SK-N-SH (cell line): ENCODE measurements around the gene XK. TPM values are rescaled to one million over a fixed set of nuclear protein-coding genes. Genes with fewer than 3 reads are reported as not detected.

Experiments
- CTCF ChIA-PET: fragments of 300-600, 350-600 bp; formaldehyde crosslinking; extraction: SDS; loops from one replicate; lab custom pipeline; 2021; lab: Yijun Ruan, JAX
- POLR2A ChIA-PET: fragments of 350-600 bp; sonication (Branson Sonifier 250); formaldehyde crosslinking; extraction: SDS; loops from one replicate; lab custom pipeline; 2020; ENCODE audit warnings: antibody characterized with exemption, inconsistent platforms; lab: Yijun Ruan, JAX
- DNase-seq: peaks from one replicate; pipeline ENCODE4 v3.0.0; 2012
- H2AFZ ChIP-seq: fragments of 200-600 bp; sonication (generic); 2 replicates; pipeline ENCODE4 v1.8.1; 2016; ENCODE audit warnings: antibody characterized with exemption, mild to moderate bottlenecking, low read depth
- H3F3A ChIP-seq: fragments of 200-600 bp; sonication (generic); replicated peaks from 2 replicates; pipeline ENCODE3; 2016; ENCODE audit warnings: antibody characterized with exemption, mild to moderate bottlenecking; ENCODE audit not compliant: insufficient read depth
- H3K27ac ChIP-seq, 2 experiments: fragments of 200-500 bp in 1 of 2; fragments of 200-600 bp in 1 of 2; sonication (Bioruptor generic) in 1 of 2; sonication (generic), shearing (Covaris generic) in 1 of 2; 2 replicates each; pipeline versions ENCODE4 v1.5.1 to v1.6.1; 2014 to 2016; ENCODE audit warnings: low read depth in 2 of 2, inconsistent platforms in 1 of 2, low read length in 1 of 2, mild to moderate bottlenecking in 1 of 2, mixed read lengths in 1 of 2
- H3K27me3 ChIP-seq: fragments of 200-600 bp; sonication (generic), shearing (Covaris generic); 2 replicates; pipeline ENCODE4 v1.6.1; 2016; ENCODE audit warnings: mixed run types; ENCODE audit not compliant: insufficient read depth
- H3K36me3 ChIP-seq, 2 experiments: fragments of 200-500 bp in 1 of 2; fragments of 200-600 bp in 1 of 2; sonication (Bioruptor generic) in 1 of 2; sonication (generic) in 1 of 2; replicated peaks in 1 of 2; 2 replicates each; pipeline versions ENCODE3 to v1.5.1; 2014 to 2016; ENCODE audit warnings: low read length in 1 of 2, mild to moderate bottlenecking in 1 of 2; ENCODE audit not compliant: insufficient read depth in 2 of 2, control insufficient read depth in 1 of 2
- H3K4me1 ChIP-seq, 2 experiments: fragments of 200-500 bp in 1 of 2; fragments of 200-600 bp in 1 of 2; sonication (Bioruptor generic) in 1 of 2; sonication (generic), shearing (Covaris generic) in 1 of 2; 2 replicates each; pipeline versions ENCODE4 v1.5.1 to v1.6.1; 2014 to 2016; ENCODE audit warnings: low read depth in 1 of 2, low read length in 1 of 2, mixed run types in 1 of 2; ENCODE audit not compliant: insufficient read depth in 2 of 2, control insufficient read depth in 1 of 2
- H3K4me2 ChIP-seq: fragments of 200-600 bp; sonication (generic), shearing (Covaris generic); 2 replicates; pipeline ENCODE4 v1.6.1; 2017; ENCODE audit warnings: mixed run types
- H3K4me3 ChIP-seq, 2 experiments: fragments of 200-500 bp in 1 of 2; fragments of 200-600 bp in 1 of 2; sonication (Bioruptor generic) in 1 of 2; sonication (generic), shearing (Covaris generic) in 1 of 2; 2 replicates each; pipeline versions ENCODE4 v1.5.1 to v1.8.1; 2014 to 2016; ENCODE audit warnings: low read depth in 2 of 2, inconsistent platforms in 1 of 2, low read length in 1 of 2, mild to moderate bottlenecking in 1 of 2, mixed read lengths in 1 of 2, moderate library complexity in 1 of 2
- H3K79me2 ChIP-seq: fragments of 200-600 bp; sonication (generic); 2 replicates; pipeline ENCODE4 v1.8.1; 2017; ENCODE audit warnings: mild to moderate bottlenecking; ENCODE audit not compliant: insufficient read depth
- H3K9ac ChIP-seq: fragments of 200-600 bp; sonication (generic); 2 replicates; pipeline ENCODE4 v1.6.1; 2017; ENCODE audit warnings: mixed run types
- H3K9me2 ChIP-seq: fragments of 200-600 bp; sonication (generic); 2 replicates; pipeline ENCODE4 v1.6.1; 2017; ENCODE audit warnings: mixed run types
- H3K9me3 ChIP-seq: fragments of 200-600 bp; sonication (generic); 2 replicates; pipeline ENCODE4 v1.6.1; 2017; ENCODE audit warnings: mixed run types, mild to moderate bottlenecking, moderate library complexity
- H4K20me1 ChIP-seq: fragments of 200-600 bp; sonication (generic); 2 replicates; pipeline ENCODE4 v1.6.1; 2017; ENCODE audit warnings: mild to moderate bottlenecking, mixed run types; ENCODE audit not compliant: insufficient read depth
- FOSL2 ChIP-seq: IDR thresholded peaks from 2 replicates; pipeline ENCODE4 v1.4.0; 2012; ENCODE audit warnings: low read depth, mild to moderate bottlenecking, moderate library complexity, borderline replicate concordance
- FOXM1 ChIP-seq: IDR thresholded peaks from 2 replicates; pipeline ENCODE4 v1.4.0; 2012; ENCODE audit warnings: low read depth, mild to moderate bottlenecking
- GABPA ChIP-seq: IDR thresholded peaks from 2 replicates; pipeline ENCODE4 v1.4.0; 2012; ENCODE audit warnings: low read depth, mild to moderate bottlenecking
- JUND ChIP-seq: IDR thresholded peaks from 2 replicates; pipeline ENCODE4 v1.4.0; 2012
- MEF2A ChIP-seq: IDR thresholded peaks from 2 replicates; pipeline ENCODE4 v1.4.0; 2012; ENCODE audit warnings: low read depth, borderline replicate concordance
- NFIC ChIP-seq: IDR thresholded peaks from 2 replicates; pipeline ENCODE4 v1.4.0; 2012; ENCODE audit warnings: borderline replicate concordance
- NRF1 ChIP-seq: IDR thresholded peaks from 2 replicates; pipeline ENCODE4 v1.6.1; 2012; ENCODE audit warnings: low read depth, mild to moderate bottlenecking, low read length
- RAD21 ChIP-seq: IDR thresholded peaks from 2 replicates; pipeline ENCODE4 v1.6.1; 2012; ENCODE audit warnings: mild to moderate bottlenecking, low read length
- RCOR1 ChIP-seq: fragments of 150-350 bp; IDR thresholded peaks from 2 replicates; pipeline ENCODE4 v1.6.1; 2017; ENCODE audit warnings: antibody characterized with exemption, low read length
- RXRA ChIP-seq: IDR thresholded peaks from 2 replicates; pipeline ENCODE4 v1.4.0; 2012; ENCODE audit warnings: low read depth, mild to moderate bottlenecking, borderline replicate concordance
- SMC3 ChIP-seq: IDR thresholded peaks from 2 replicates; pipeline ENCODE4 v1.6.1; 2012; ENCODE audit warnings: low read depth, low read length, improper control_type of control experiment
- TAF1 ChIP-seq: IDR thresholded peaks from 2 replicates; pipeline ENCODE4 v1.6.1; 2012; ENCODE audit warnings: low read depth, mild to moderate bottlenecking, low read length, moderate library complexity, borderline replicate concordance
- TCF12 ChIP-seq: IDR thresholded peaks from 2 replicates; pipeline ENCODE4 v1.4.0; 2012
- ZBTB33 ChIP-seq: IDR thresholded peaks from 2 replicates; pipeline ENCODE4 v1.4.0; 2012; ENCODE audit warnings: low read depth, borderline replicate concordance
- WGBS: methylation state at CpG from one replicate; pipeline ENCODE4 v1.1.6; 2017; ENCODE audit warnings: low lambda C conversion rate; 5-methylcytosine and 5-hydroxymethylcytosine counted together
- polyA plus RNA-seq, 3 experiments: library from polyadenylated mRNA; depleted of rRNA; stranded (reverse); fragments of >200 nt; gene quantifications; 2 replicates each; pipeline ENCODE4 v1.2.3, GENCODE V29; 2012
- TF ChIP-seq, protein P1 (sequence below): IDR thresholded peaks from 2 replicates; pipeline ENCODE4; 2012
- TF ChIP-seq, protein P2 (sequence below): IDR thresholded peaks from 2 replicates; pipeline ENCODE4 v1.6.1; 2012; ENCODE audit warnings: mild to moderate bottlenecking, low read depth, low read length, moderate library complexity
- TF ChIP-seq, protein P3 (sequence below): IDR thresholded peaks from 2 replicates; pipeline ENCODE4 v1.4.0; 2012; ENCODE audit warnings: low read depth

The XK gene
- polyA plus RNA-seq, 1 of the 3 experiments (the other 2 are of a cell fraction), result not detected

GRCh38 chrX:37679230-37679629 lies 6.4 kb upstream of the XK start:
- Histone ChIP-seq H3F3A (no peaks in the 10 kb centered on the region), H3K9me3 (no peaks in the 10 kb centered on the region), H3K36me3 (no peaks in the 10 kb centered on the region), H3K4me3 (no peak overlapping the region), H3K27me3 (no peaks in the 10 kb centered on the region), H2AFZ (no peak overlapping the region), H3K79me2 (no peaks in the 10 kb centered on the region), H4K20me1 (no peaks in the 10 kb centered on the region), H3K9me2 (no peaks in the 10 kb centered on the region), H3K4me1 (no peaks in the 10 kb centered on the region), H3K27ac (no peak overlapping the region), H3K9ac (no peak overlapping the region), H3K4me2 (no peak overlapping the region)
- WGBS, result 28% methylated on average over 1 of the region's 1 CpG
- DNase-seq, result no peak
- ChIA-PET CTCF (no interaction called here), POLR2A (no interaction called here)
- no peak for TF ChIP-seq MEF2A
- TF ChIP-seq RAD21, result no peak
- TF ChIP-seq, protein P1, sequence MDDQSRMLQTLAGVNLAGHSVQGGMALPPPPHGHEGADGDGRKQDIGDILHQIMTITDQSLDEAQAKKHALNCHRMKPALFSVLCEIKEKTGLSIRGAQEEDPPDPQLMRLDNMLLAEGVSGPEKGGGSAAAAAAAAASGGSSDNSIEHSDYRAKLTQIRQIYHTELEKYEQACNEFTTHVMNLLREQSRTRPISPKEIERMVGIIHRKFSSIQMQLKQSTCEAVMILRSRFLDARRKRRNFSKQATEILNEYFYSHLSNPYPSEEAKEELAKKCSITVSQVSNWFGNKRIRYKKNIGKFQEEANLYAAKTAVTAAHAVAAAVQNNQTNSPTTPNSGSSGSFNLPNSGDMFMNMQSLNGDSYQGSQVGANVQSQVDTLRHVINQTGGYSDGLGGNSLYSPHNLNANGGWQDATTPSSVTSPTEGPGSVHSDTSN, result no peak
- TF ChIP-seq NRF1, result no peak

DNA sequence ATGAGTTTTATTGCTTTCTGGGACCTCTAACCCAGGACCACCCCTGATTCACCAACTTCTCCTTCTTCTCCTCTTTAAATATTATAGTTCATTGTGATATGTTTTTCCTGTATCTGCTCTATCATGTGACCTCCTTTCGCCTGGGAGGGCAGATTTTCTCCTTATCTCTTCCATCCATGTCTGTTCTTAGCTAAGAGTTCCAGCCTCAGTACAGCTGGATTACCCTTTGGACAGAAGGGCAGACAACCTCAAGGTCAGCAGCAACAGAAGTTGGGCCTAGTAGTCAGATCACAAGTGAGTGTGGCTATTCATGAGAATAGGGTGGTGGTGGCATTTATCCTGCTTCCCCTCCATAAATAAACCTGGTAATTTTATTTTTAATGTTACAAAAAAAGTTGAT lies 5.7 kb upstream of the XK start:
- H3K79me2 ChIP-seq, result no peaks in the 10 kb centered on the region
- H3K9ac ChIP-seq, result no peak overlapping the region
- ChIA-PET CTCF (no interaction called here), POLR2A (no interaction called here)
- 18% methylated on average over 1 of the region's 1 CpG for WGBS
- no peak for TF ChIP-seq RXRA
- TF ChIP-seq, protein P2, sequence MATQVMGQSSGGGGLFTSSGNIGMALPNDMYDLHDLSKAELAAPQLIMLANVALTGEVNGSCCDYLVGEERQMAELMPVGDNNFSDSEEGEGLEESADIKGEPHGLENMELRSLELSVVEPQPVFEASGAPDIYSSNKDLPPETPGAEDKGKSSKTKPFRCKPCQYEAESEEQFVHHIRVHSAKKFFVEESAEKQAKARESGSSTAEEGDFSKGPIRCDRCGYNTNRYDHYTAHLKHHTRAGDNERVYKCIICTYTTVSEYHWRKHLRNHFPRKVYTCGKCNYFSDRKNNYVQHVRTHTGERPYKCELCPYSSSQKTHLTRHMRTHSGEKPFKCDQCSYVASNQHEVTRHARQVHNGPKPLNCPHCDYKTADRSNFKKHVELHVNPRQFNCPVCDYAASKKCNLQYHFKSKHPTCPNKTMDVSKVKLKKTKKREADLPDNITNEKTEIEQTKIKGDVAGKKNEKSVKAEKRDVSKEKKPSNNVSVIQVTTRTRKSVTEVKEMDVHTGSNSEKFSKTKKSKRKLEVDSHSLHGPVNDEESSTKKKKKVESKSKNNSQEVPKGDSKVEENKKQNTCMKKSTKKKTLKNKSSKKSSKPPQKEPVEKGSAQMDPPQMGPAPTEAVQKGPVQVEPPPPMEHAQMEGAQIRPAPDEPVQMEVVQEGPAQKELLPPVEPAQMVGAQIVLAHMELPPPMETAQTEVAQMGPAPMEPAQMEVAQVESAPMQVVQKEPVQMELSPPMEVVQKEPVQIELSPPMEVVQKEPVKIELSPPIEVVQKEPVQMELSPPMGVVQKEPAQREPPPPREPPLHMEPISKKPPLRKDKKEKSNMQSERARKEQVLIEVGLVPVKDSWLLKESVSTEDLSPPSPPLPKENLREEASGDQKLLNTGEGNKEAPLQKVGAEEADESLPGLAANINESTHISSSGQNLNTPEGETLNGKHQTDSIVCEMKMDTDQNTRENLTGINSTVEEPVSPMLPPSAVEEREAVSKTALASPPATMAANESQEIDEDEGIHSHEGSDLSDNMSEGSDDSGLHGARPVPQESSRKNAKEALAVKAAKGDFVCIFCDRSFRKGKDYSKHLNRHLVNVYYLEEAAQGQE, result no peak
- TF ChIP-seq RCOR1, result no peak
- TF ChIP-seq FOSL2, result no peak
- no peak for TF ChIP-seq TCF12
- TF ChIP-seq JUND, result no peak
- TF ChIP-seq NFIC, result no peak
- TF ChIP-seq SMC3, result no peak
- TF ChIP-seq FOXM1, result no peak
- TF ChIP-seq MEF2A, result no peak
- TF ChIP-seq GABPA, result no peak
- no peak for TF ChIP-seq TAF1
- TF ChIP-seq, protein P3, sequence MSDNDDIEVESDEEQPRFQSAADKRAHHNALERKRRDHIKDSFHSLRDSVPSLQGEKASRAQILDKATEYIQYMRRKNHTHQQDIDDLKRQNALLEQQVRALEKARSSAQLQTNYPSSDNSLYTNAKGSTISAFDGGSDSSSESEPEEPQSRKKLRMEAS, result no peak
- TF ChIP-seq ZBTB33, result no peak
- H3K36me3 ChIP-seq, result no peaks in the 10 kb centered on the region
- H4K20me1 ChIP-seq, result no peaks in the 10 kb centered on the region
- no peak overlapping the region for H3K4me3 ChIP-seq
- no peak overlapping the region for H3K27ac ChIP-seq
- H3K9me2 ChIP-seq, result no peaks in the 10 kb centered on the region
- DNase-seq, result no peak
- H3K4me2 ChIP-seq, result no peak overlapping the region
- H3K9me3 ChIP-seq, result no peaks in the 10 kb centered on the region
- H3K4me1 ChIP-seq, result no peaks in the 10 kb centered on the region
- no peaks in the 10 kb centered on the region for H3F3A ChIP-seq
- no peak overlapping the region for H2AFZ ChIP-seq
- peaks cover 2% of the 10 kb centered on the region; the same call in 1 of the 2 replicates for H3K27me3 ChIP-seq
